ENCODE data around the gene CSF3. TPM values are rescaled to one million over a fixed set of nuclear protein-coding genes. Genes with fewer than 3 reads are reported as not detected.

Gene CSF3
- total and polyA plus RNA-seq, 2 donors (not counting 1 experiment from before 2014, with no cell fraction given), result 0.09 TPM; not detected in 1

GRCh38 chr17:40004072-40004471 lies 11.2 kb upstream of the CSF3 start:
- Histone ChIP-seq H3K9me3 (ENCODE audit: control extremely low read depth in 1 of 3, control insufficient read depth in 2 of 3, insufficient read depth in 1 of 3, low read length in 2 of 3) (no peaks in the 10 kb centered on the region), H3K9ac (ENCODE audit: low read length) (no peak overlapping the region), H3K27ac (ENCODE audit: low read length in 2 of 2) (no peak overlapping the region), H3K79me2 (ENCODE audit: control insufficient read depth, insufficient read depth, low read length) (no peaks in the 10 kb centered on the region), H3K4me3 (ENCODE audit: control extremely low read depth in 1 of 5, extremely low read depth in 1 of 5, insufficient read depth in 1 of 5, low read depth in 2 of 5, low read length in 4 of 5) (no peak overlapping the region), H2AFZ (ENCODE audit: insufficient read depth, low read depth, low read length, poor library complexity, severe bottlenecking) (no peak overlapping the region), H3K4me2 (replicated peaks; ENCODE audit: low read depth, low read length, poor library complexity, severe bottlenecking) (no peak overlapping the region), H3K27me3 (replicated peaks in 1 of 4; ENCODE audit: control extremely low read depth in 1 of 4, control insufficient read depth in 3 of 4, insufficient read depth in 4 of 4, low read length in 3 of 4) (no peaks in the 10 kb centered on the region), H4K20me1 (ENCODE audit: control insufficient read depth, insufficient read depth, low read length, poor library complexity, severe bottlenecking) (no peaks in the 10 kb centered on the region), H3K4me1 (ENCODE audit: control insufficient read depth in 2 of 2, insufficient read depth in 2 of 2, low read length in 2 of 2) (no peaks in the 10 kb centered on the region), H3K36me3 (replicated peaks in 1 of 2; ENCODE audit: control extremely low read depth in 1 of 2, control insufficient read depth in 1 of 2, extremely low read depth in 1 of 2, insufficient read depth in 2 of 2, low read length in 1 of 2) (no peaks in the 10 kb centered on the region)
- intact Hi-C loops (cut with micrococcal nuclease), result no loop called here
- TF ChIP-seq, protein P1, sequence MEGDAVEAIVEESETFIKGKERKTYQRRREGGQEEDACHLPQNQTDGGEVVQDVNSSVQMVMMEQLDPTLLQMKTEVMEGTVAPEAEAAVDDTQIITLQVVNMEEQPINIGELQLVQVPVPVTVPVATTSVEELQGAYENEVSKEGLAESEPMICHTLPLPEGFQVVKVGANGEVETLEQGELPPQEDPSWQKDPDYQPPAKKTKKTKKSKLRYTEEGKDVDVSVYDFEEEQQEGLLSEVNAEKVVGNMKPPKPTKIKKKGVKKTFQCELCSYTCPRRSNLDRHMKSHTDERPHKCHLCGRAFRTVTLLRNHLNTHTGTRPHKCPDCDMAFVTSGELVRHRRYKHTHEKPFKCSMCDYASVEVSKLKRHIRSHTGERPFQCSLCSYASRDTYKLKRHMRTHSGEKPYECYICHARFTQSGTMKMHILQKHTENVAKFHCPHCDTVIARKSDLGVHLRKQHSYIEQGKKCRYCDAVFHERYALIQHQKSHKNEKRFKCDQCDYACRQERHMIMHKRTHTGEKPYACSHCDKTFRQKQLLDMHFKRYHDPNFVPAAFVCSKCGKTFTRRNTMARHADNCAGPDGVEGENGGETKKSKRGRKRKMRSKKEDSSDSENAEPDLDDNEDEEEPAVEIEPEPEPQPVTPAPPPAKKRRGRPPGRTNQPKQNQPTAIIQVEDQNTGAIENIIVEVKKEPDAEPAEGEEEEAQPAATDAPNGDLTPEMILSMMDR (IDR thresholded peaks at IDR 0.05), result no peak
- TF ChIP-seq EZH2 (IDR thresholded peaks at IDR 0.05; ENCODE audit: borderline replicate concordance, insufficient read depth, low read depth, low read length, poor library complexity, severe bottlenecking), result no peak
- H3K4me1 Mint-ChIP-seq, result no peaks in the 10 kb centered on the region
- no peak for ATAC-seq (ENCODE audit: low read depth)
- DNase-seq, result no peak
- H3K4me3 Mint-ChIP-seq, result no peak overlapping the region
- H3K27ac Mint-ChIP-seq, result no peak overlapping the region
- H3K27me3 Mint-ChIP-seq, result no peaks in the 10 kb centered on the region
- ChIA-PET POLR2A (no interaction called here), CTCF (no interaction called here)
- no peaks in the 10 kb centered on the region for H3K9me3 Mint-ChIP-seq (ENCODE audit: insufficient read depth)
- 94% methylated on average over 8 of the region's 9 CpGs for WGBS (ENCODE audit: insufficient coverage)

- H4K20me1 ChIP-seq (ENCODE audit: control insufficient read depth, insufficient read depth, low read length, poor library complexity, severe bottlenecking), result no peaks in the 10 kb centered on the region
- H2AFZ ChIP-seq (ENCODE audit: insufficient read depth, low read depth, low read length, poor library complexity, severe bottlenecking), result no peak overlapping the region
- no peak for TF ChIP-seq EZH2 (IDR thresholded peaks at IDR 0.05; ENCODE audit: borderline replicate concordance, insufficient read depth, low read depth, low read length, poor library complexity, severe bottlenecking)
- TF ChIP-seq, protein P1 (IDR thresholded peaks at IDR 0.05), result no peak
- H3K9me3 ChIP-seq (ENCODE audit: control extremely low read depth in 1 of 3, control insufficient read depth in 2 of 3, insufficient read depth in 1 of 3, low read length in 2 of 3), result no peaks in the 10 kb centered on the region
- no peaks in the 10 kb centered on the region for H3K27me3 Mint-ChIP-seq
- no peak overlapping the region for H3K27ac ChIP-seq (ENCODE audit: low read length in 2 of 2)
- H3K27me3 ChIP-seq (replicated peaks in 1 of 4; ENCODE audit: control extremely low read depth in 1 of 4, control insufficient read depth in 3 of 4, insufficient read depth in 4 of 4, low read length in 3 of 4), result no peaks in the 10 kb centered on the region
- no peak for ATAC-seq (ENCODE audit: low read depth)
- ChIA-PET CTCF (no interaction called here), POLR2A (no interaction called here)
- intact Hi-C loops (cut with micrococcal nuclease), result no loop called here
- no peaks in the 10 kb centered on the region for H3K4me1 Mint-ChIP-seq
- H3K4me1 ChIP-seq (ENCODE audit: control insufficient read depth in 2 of 2, insufficient read depth in 2 of 2, low read length in 2 of 2), result no peaks in the 10 kb centered on the region
- H3K27ac Mint-ChIP-seq, result no peak overlapping the region
- H3K79me2 ChIP-seq (ENCODE audit: control insufficient read depth, insufficient read depth, low read length), result no peaks in the 10 kb centered on the region
- no peak overlapping the region for H3K4me3 Mint-ChIP-seq
- no peaks in the 10 kb centered on the region for H3K36me3 ChIP-seq (replicated peaks in 1 of 2; ENCODE audit: control extremely low read depth in 1 of 2, control insufficient read depth in 1 of 2, extremely low read depth in 1 of 2, insufficient read depth in 2 of 2, low read length in 1 of 2)
- H3K4me3 ChIP-seq (ENCODE audit: control extremely low read depth in 1 of 5, extremely low read depth in 1 of 5, insufficient read depth in 1 of 5, low read depth in 2 of 5, low read length in 4 of 5), result no peak overlapping the region
- H3K9me3 Mint-ChIP-seq (ENCODE audit: insufficient read depth), result no peaks in the 10 kb centered on the region
- WGBS (ENCODE audit: insufficient coverage), result 91% methylated on average over 5 of the region's 7 CpGs
- DNase-seq, result no peak
- H3K9ac ChIP-seq (ENCODE audit: low read length), result no peak overlapping the region
- no peak overlapping the region for H3K4me2 ChIP-seq (replicated peaks; ENCODE audit: low read depth, low read length, poor library complexity, severe bottlenecking)
Observed at GRCh38 chr17:40004712-40005111, 10.5 kb upstream of the CSF3 start.

Data from B cell (primary cell).